HG03108 (cell line): ENCODE data around the gene RAPGEF2.

ENCODE experiments used
- ATAC-seq: cut with Tn5 transposase; IDR thresholded peaks from one replicate; pipeline ENCODE4 v1.9.1; 2021; ENCODE audit warnings: moderate library complexity; ENCODE audit not compliant: unreplicated experiment

RAPGEF2 gene

GRCh38 chr4:159190651-159191050 is 87.8 kb downstream of the RAPGEF2 start:
- no peak for ATAC-seq

DNA sequence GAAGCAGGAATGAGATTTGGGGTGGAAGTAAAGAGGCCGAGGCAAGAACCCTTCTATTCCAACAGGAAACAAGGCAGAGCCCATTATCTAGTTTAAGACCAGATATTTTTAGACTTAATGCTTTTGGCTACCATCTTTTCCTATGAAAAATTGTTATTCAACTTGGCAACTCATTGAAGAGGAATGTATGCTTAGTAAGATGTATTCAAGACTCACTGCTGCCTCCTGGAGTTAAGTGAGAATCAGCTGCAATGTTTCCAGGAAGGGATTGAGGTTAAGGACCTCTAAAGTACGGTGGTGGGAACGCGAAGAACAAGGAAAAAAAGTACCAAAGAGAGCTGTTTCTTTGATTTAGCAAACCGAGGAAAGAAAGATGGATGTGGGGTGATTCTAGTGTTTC is 89.1 kb downstream of the RAPGEF2 start:
- ATAC-seq: no peak

DNA sequence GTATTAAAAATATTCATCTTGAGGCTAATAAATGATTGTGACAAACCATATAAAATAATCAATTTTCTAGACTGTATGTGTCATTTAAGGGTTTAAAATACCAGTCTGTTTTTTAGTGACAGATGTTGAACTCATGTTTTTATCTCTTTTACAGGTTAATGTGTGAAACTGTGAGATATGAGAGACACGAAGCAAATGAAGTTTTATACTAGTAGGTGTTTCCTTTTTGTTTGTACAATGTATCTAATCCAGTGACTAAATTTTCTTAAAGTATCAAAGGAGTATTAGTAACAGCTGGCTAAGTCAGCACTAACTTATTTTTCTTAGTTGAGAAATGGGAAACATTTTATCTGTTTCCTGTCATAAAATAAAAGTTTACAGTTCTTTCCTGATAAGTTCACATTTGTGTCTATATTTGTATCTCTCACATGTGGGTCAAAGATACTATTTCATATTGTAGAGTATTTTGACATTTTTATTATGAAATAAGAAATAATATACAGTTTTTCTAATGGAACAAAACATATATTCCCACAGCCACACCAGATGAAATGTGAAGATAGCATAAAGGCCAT is 90.3 kb downstream of the RAPGEF2 start:
- no peak for ATAC-seq

DNA sequence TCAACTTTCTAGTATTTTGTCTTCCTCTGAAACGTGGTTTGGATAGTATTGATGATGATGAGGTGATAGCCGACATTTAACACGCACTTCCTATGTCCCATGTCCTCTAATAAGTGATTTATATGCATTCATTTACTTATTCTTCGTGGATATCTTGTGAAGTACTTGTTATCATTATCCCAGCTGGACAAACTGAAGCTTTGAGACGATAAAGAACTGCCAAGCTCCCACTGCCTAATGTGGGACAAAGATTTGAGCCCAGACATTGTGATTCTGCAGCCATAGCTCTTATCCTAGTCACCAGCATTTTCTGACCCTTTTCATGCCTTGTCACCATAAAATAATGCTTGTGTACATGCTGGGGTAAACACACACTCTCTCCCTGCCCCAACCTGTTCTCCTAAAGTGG is 92.5 kb downstream of the RAPGEF2 start:
- ATAC-seq: no peak

DNA sequence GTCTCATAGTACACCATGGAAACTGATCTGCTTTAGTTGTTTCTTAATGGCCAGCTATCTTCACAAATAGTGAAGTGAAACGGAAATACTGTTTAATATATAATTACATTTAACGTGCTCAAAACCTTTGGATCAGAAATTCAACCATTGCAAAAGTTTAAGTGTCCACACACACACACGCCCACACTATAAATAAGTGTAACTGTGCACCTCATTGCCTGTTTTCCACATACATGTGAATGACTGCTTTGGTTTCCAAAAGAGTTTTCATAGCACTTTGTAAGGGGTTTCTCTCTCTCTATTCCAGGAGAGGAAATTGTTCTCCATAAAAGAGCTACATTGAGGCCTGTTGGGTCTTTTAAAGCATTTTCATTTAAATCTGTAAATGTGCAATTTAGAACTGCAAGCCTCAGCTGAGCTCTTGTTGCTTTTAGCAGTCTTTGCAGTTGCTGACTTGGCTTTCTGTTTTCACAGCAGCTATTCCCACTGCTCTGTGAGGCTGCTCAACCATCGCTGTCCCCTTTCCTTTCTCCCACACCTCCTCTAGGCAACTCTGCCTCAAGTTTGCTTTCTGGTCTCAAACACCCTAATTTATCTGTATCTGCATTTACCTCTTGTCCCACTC is 94.5 kb downstream of the RAPGEF2 start:
- no peak for ATAC-seq

DNA sequence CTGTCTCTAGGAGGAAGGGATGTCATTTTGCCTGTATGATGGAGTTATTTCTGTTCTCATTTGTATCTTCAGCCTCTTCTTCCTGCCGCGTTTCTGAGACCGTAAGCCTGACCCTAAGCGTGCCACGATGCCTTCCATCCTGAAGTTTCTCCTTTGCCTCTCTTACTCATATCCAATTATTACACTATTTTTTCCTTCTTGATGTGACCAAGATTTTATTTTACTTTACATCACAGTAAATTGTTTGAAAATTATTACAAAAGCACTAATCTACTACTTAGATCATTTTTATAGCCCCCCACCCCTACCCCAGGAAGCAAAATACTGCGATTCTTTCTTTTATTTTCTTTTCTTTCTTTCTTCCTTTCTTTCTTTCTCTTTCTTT is 95.0 kb downstream of the RAPGEF2 start:
- no peak for ATAC-seq

DNA sequence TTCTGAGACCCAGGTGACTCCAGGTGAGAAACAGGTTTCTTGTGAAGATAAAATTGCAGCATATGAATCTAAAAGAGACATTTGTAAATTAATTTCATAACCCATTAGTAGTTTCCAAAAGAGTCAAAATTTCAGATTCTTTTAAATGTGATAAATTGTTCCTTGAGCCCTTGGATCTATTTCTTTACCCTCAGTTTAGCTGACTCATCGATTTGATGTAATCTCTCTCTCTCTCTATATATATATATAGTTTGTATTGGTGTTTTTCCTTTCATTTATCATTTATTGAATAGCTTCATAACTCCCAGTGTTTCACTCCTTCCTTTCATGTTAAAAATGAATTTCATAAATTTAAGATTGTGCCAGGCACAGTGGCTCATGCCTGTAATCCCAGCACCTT is 96.9 kb downstream of the RAPGEF2 start:
- ATAC-seq: no peak

- no peak for ATAC-seq
These were observed 98.3 kb downstream of the RAPGEF2 start for GRCh38 chr4:159201168-159201567.

- ATAC-seq: no peak
These were observed 101.7 kb downstream of the RAPGEF2 start for GRCh38 chr4:159204566-159204965.

GRCh38 chr4:159205466-159205865 is 102.6 kb downstream of the RAPGEF2 start:
- ATAC-seq: no peak

DNA sequence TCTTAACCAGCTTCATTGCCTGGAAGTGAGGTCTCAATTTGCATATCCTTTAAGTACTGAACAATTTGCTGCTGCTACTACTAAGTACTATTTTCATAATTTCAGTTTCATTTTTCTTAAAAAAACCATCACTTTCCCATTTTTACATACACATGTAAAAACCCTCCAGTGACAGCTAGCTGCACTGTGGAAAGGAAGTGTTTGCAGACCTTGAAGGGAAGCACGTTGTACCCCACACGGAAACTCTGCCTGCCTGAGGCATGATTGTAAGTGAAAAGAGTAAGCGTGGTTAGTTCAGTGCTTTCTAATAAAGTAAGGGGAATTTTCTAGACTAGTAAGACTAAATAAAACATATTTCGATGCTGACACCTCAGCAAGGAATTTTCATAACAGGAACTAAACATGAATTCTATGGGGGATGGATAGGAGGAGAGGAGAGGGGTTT is 103.6 kb downstream of the RAPGEF2 start:
- peak; percentile 90 for ATAC-seq

GRCh38 chr4:159209249-159209648 is 106.4 kb downstream of the RAPGEF2 start:
- ATAC-seq: no peak

GRCh38 chr4:159210975-159211374 is 108.1 kb downstream of the RAPGEF2 start:
- no peak for ATAC-seq

- ATAC-seq: no peak
These were observed 109.9 kb downstream of the RAPGEF2 start for GRCh38 chr4:159212675-159213293.

- ATAC-seq: no peak
These were observed 114.0 kb downstream of the RAPGEF2 start for GRCh38 chr4:159216834-159217233.

DNA sequence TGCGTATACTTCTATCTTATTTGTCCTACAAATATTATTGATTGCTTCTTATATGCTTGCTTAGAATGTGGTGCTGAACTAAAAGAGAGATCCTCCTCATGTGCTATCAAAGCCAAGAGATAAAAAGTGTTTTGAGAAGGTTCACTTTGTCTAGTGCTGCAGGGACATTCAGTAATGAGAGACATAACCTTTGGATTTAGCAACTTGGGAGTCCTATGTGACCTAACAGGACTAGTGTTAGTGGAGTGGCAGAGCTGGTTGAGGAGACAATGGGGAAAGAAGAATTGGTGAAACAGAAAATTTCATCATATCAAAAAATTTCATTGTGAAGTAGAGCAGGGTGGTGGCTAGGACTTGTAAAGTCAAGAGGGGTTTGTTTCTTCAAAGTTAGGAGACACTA is 117.0 kb downstream of the RAPGEF2 start:
- ATAC-seq: no peak

GRCh38 chr4:159220353-159220752 is 117.5 kb downstream of the RAPGEF2 start:
- no peak for ATAC-seq

DNA sequence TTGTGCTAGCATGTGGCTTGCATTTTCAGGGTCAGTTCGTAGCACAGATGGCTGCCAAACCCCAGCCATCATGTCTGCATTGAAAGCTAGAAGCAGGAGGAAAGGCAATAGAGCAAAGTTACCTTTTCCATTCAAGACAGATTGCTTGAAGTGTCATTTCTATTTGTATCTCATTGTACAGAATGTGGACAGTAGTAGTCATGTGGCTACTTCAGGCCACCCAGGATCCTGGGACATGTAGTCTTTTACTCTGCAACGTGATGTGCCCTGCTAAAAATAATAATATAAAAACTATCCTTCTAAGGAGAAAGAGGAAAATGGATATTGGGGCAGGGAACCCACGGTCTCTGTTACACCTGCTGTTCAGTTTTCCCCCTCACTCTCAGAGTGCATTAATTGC is 118.4 kb downstream of the RAPGEF2 start:
- no peak for ATAC-seq

GRCh38 chr4:159222043-159222552 is 119.2 kb downstream of the RAPGEF2 start:
- no peak for ATAC-seq

GRCh38 chr4:159224408-159224807 is 121.5 kb downstream of the RAPGEF2 start:
- no peak for ATAC-seq

- no peak for ATAC-seq
These were observed 124.5 kb downstream of the RAPGEF2 start for GRCh38 chr4:159227378-159227777.

GRCh38 chr4:159227984-159228383 is 125.1 kb downstream of the RAPGEF2 start:
- ATAC-seq: no peak
